Naive thymus-derived CD4-positive, alpha-beta T cell (primary cell): ENCODE results near the gene PKNOX2. TPM values are rescaled to one million over a fixed set of nuclear protein-coding genes. Genes with fewer than 3 reads are reported as not detected.

ENCODE experiments used
- ATAC-seq: fragments of 150-1000 bp; cut with Tn5 transposase; 2 replicates; pipeline ENCODE4 v1.10.0; 2021; ENCODE audit warnings: mild to moderate bottlenecking, moderate library complexity
- CTCF ChIA-PET: fragments of 350-600 bp; sonication (Branson Sonifier 250); formaldehyde crosslinking; loops from one replicate; lab custom pipeline; 2021; ENCODE audit warnings: antibody characterized with exemption; lab: Charles Lee
- POLR2A ChIA-PET: fragments of 350-600 bp; sonication (Branson Sonifier 250); formaldehyde crosslinking; loops from one replicate; lab custom pipeline; 2021; ENCODE audit warnings: antibody characterized with exemption, inconsistent platforms; lab: Charles Lee
- DNase-seq, 9 donors: peaks; one replicate each; pipeline versions ENCODE4 v3.0.0 to v3.0.0-alpha.2; 2020 to 2022; ENCODE audit warnings: mixed read lengths in 1 of 9
- H3K27ac ChIP-seq: one replicate; pipeline ENCODE4 v1.7.0; 2013; ENCODE audit warnings: mild to moderate bottlenecking, low read depth, low read length, moderate library complexity
- H3K27me3 ChIP-seq, 2 donors: one replicate each; pipeline ENCODE4 v1.7.0; 2013; ENCODE audit warnings: low read length in 2 of 2, mild to moderate bottlenecking in 2 of 2, moderate library complexity in 2 of 2; ENCODE audit not compliant: control insufficient read depth in 2 of 2, insufficient read depth in 2 of 2
- H3K36me3 ChIP-seq, 3 experiments: 1 replicate in 2 of 3; 2 replicates in 1 of 3; pipeline ENCODE4 v1.7.0; 2013; ENCODE audit warnings: low read length in 3 of 3, mild to moderate bottlenecking in 3 of 3, moderate library complexity in 1 of 3; ENCODE audit not compliant: insufficient read depth in 3 of 3, control insufficient read depth in 2 of 3
- H3K4me1 ChIP-seq, 2 donors: one replicate each; pipeline ENCODE4 v1.7.0; 2013; ENCODE audit warnings: low read length in 2 of 2, mild to moderate bottlenecking in 2 of 2, moderate library complexity in 1 of 2; ENCODE audit not compliant: control insufficient read depth in 2 of 2, insufficient read depth in 2 of 2
- H3K4me3 ChIP-seq: 2 replicates; pipeline ENCODE4 v1.7.0; 2013; ENCODE audit warnings: mild to moderate bottlenecking, low read length
- H3K9me3 ChIP-seq, 3 experiments: 1 replicate in 2 of 3; 2 replicates in 1 of 3; pipeline ENCODE4 v1.7.0; 2013; ENCODE audit warnings: low read length in 3 of 3; ENCODE audit not compliant: control insufficient read depth in 2 of 3
- H3K27ac Mint-ChIP-seq, 9 donors: one replicate each; pipeline ENCODE4 v1.8.0; 2020 to 2022; ENCODE audit warnings: mixed read lengths in 9 of 9, mild to moderate bottlenecking in 8 of 9, moderate library complexity in 5 of 9, inconsistent platforms in 2 of 9
- H3K27me3 Mint-ChIP-seq, 5 donors: one replicate each; pipeline ENCODE4 v1.8.0; 2021 to 2022; ENCODE audit warnings: mixed read lengths in 5 of 5, mild to moderate bottlenecking in 1 of 5
- H3K36me3 Mint-ChIP-seq, 5 donors: one replicate each; pipeline ENCODE4 v1.8.0; 2020 to 2022; ENCODE audit warnings: mixed read lengths in 5 of 5, mild to moderate bottlenecking in 3 of 5, inconsistent platforms in 1 of 5
- H3K4me1 Mint-ChIP-seq, 7 donors: one replicate each; pipeline ENCODE4 v1.8.0; 2020 to 2022; ENCODE audit warnings: mixed read lengths in 7 of 7, mild to moderate bottlenecking in 3 of 7, inconsistent platforms in 1 of 7
- H3K4me3 Mint-ChIP-seq, 10 donors: one replicate each; pipeline ENCODE4 v1.8.0; 2020 to 2022; ENCODE audit warnings: mild to moderate bottlenecking in 10 of 10, mixed read lengths in 10 of 10, moderate library complexity in 6 of 10, inconsistent platforms in 2 of 10
- H3K9me3 Mint-ChIP-seq, 11 donors: one replicate each; pipeline ENCODE4 v1.8.0; 2020 to 2022; ENCODE audit warnings: mixed read lengths in 11 of 11, mild to moderate bottlenecking in 4 of 11, inconsistent platforms in 1 of 11, moderate library complexity in 1 of 11
- intact Hi-C, 2 donors: fragments of 100-400 bp; cut with micrococcal nuclease; formaldehyde crosslinking; loops; one replicate each; pipeline ENCODE4 v1.15.1; 2023
- polyA plus RNA-seq, 2 donors: library from polyadenylated mRNA; unstranded; fragments of 300-500 nt; fragmentation: Illumina TruSeq; gene quantifications; one replicate each; pipeline ENCODE4 v1.2.3, GENCODE V29; 2021
- total RNA-seq, 6 experiments: library from RNA in 5 of 6; stranded (reverse) in 5 of 6; gene quantifications; 1 replicate in 5 of 6; 2 replicates in 1 of 6; pipeline ENCODE4 v1.2.3 and lab custom pipeline; 2021 to 2026

Gene PKNOX2
- total and polyA plus RNA-seq, 7 experiments from 2014 or later, result not detected

DNA sequence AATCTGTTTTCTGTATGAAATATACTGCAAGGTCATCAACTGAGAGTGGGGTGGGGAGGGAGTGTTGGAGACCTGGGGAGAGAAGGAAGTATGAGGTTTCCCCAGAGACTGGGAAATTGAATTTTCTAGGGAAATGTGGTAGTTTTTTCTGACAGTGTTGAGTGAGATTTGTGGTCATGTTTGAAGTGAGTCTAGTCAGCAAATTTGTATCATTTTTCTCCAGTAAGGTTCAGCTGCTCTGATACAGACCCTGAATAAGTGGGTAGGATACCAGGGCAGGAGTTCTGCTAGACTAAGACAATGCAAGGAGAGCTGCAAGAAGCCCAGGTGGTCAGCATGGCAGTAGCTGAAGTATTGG is 112.0 kb downstream of the PKNOX2 start:
- no peaks in the 10 kb centered on the region for H3K36me3 Mint-ChIP-seq
- Histone ChIP-seq H3K27me3 (no peaks in the 10 kb centered on the region), H3K4me1 (no peaks in the 10 kb centered on the region), H3K27ac (no peak overlapping the region), H3K4me3 (no peak overlapping the region), H3K9me3 (no peaks in the 10 kb centered on the region), H3K36me3 (no peaks in the 10 kb centered on the region)
- DNase-seq, result no peak
- H3K27me3 Mint-ChIP-seq, result peaks cover 0 to 13% (median 5%) of the 10 kb centered on the region in 5 donors
- H3K27ac Mint-ChIP-seq, result no peak overlapping the region
- H3K9me3 Mint-ChIP-seq, result no peaks in the 10 kb centered on the region
- intact Hi-C loops, result no loop called here
- CTCF ChIA-PET, result no interaction called here
- H3K4me3 Mint-ChIP-seq, result no peak overlapping the region
- no peak for ATAC-seq
- POLR2A ChIA-PET, result no interaction called here
- H3K4me1 Mint-ChIP-seq, result no peaks in the 10 kb centered on the region

DNA sequence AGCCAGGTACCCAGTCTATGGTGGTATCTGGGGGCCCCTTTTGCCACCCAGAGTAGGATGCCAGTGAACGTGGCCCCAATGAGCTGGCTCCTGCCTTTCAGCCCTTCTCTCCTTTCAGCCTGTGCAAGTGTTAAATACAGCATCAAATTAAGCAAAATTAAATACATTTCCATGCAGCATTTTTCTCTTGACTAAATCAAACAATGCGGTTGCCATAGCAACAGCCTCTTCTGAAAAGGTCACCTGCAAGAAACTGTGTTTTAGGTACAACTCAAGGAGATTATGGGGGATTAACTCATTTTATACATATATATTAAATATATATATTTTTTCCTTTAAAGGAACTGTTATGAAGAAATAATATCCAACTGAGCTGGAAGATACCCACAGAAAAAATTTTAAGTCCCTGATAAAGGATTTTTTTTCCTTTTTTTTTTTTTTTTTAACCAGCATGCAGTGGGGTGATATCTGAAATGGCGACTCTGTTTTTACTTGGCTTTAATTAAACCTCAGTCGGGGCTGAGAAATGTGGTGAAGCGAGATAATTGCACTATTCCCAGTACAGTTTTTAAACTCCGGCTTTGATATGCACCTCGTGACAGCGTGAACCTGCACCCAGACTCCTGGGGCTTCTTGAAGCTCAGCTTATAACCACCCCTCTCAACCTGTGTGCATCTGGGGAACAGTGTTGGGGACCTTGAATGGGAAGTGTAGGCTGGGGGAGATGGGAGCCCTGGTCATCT is 115.3 kb downstream of the PKNOX2 start:
- Histone ChIP-seq H3K27ac (no peak overlapping the region), H3K27me3 (no peaks in the 10 kb centered on the region), H3K4me1 (no peaks in the 10 kb centered on the region), H3K36me3 (no peaks in the 10 kb centered on the region), H3K4me3 (no peak overlapping the region), H3K9me3 (no peaks in the 10 kb centered on the region)
- H3K27me3 Mint-ChIP-seq, result peaks cover 0 to 11% (median 3%) of the 10 kb centered on the region in 5 donors
- CTCF ChIA-PET, result no interaction called here
- H3K27ac Mint-ChIP-seq, result no peak overlapping the region
- no peak overlapping the region for H3K4me3 Mint-ChIP-seq
- ATAC-seq, result no peak
- no peaks in the 10 kb centered on the region for H3K9me3 Mint-ChIP-seq
- POLR2A ChIA-PET, result no interaction called here
- no peaks in the 10 kb centered on the region for H3K36me3 Mint-ChIP-seq
- H3K4me1 Mint-ChIP-seq, result no peaks in the 10 kb centered on the region
- no peak for DNase-seq
- intact Hi-C loops, result no loop called here

DNA sequence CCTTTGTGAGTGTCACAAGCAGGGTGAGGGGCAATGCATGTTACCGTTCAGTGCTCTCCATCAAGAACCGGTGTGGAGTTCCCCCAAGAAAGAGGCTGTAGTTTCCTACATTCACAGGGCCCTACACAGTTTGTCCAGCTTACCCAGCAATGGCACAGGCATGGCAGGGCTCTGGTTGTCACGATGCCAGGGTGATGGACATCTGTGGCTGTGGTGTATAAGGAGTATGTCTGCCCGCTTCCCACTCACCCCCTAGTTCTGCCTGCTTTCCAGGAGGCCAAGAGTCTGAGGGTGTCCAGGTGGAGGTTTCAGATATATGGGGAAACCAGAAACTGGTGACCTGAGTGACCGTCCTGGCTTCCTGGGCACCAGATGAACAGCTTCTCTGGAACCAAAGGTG is 116.1 kb downstream of the PKNOX2 start:
- no peaks in the 10 kb centered on the region for H3K27me3 ChIP-seq
- ChIA-PET POLR2A (no interaction called here), CTCF (no interaction called here)
- H3K27ac ChIP-seq, result no peak overlapping the region
- no peaks in the 10 kb centered on the region for H3K9me3 Mint-ChIP-seq
- intact Hi-C loops, result no loop called here
- H3K27ac Mint-ChIP-seq, result no peak overlapping the region
- H3K4me1 ChIP-seq, result no peaks in the 10 kb centered on the region
- H3K36me3 ChIP-seq, result no peaks in the 10 kb centered on the region
- peaks cover 0 to 11% (median 3%) of the 10 kb centered on the region in 5 donors for H3K27me3 Mint-ChIP-seq
- ATAC-seq (no peak), DNase-seq (no peak)
- no peaks in the 10 kb centered on the region for H3K9me3 ChIP-seq
- H3K4me3 Mint-ChIP-seq, result no peak overlapping the region
- no peaks in the 10 kb centered on the region for H3K36me3 Mint-ChIP-seq
- H3K4me3 ChIP-seq, result no peak overlapping the region
- H3K4me1 Mint-ChIP-seq, result no peaks in the 10 kb centered on the region

DNA sequence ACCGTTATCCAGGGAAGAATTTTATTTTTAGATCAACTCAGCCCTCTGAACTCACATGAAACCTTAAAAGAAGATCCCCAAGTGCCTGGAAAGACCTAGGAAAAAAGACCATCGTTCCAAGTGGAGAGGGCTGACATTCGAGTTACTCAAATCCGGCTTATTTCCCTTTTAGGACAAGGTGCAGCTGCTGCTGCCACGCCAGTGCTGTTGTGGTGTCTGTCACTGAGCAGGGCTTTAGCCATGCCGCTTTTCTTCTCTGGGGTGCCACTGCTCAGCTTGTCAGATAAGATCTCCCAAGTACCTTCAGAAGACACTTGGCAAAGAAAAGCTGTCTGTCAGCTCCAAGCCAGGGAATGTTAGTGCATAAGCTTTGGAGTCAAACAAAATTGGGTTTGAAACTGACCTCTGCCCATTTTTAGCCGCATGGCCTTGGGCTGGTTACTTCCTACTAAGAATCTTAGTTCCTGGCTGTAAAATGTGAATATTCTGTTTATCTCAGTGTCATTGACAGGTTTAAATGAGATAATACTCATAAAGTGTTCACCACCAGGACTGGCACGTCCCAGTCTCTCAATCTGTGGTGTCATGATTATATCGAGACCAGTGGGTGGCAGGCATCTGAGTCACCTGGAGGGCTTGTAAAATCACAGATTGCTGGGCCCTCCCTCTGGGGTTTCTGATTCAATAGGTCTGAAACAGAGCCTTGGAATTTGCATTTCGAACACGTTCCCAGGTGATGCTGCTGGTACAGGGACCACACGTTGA is 117.5 kb downstream of the PKNOX2 start:
- H3K27me3 Mint-ChIP-seq, result peaks cover 0 to 16% (median 3%) of the 10 kb centered on the region in 5 donors
- POLR2A ChIA-PET, result no interaction called here
- Histone ChIP-seq H3K27ac (no peak overlapping the region), H3K4me1 (no peaks in the 10 kb centered on the region), H3K4me3 (no peak overlapping the region), H3K27me3 (no peaks in the 10 kb centered on the region), H3K36me3 (no peaks in the 10 kb centered on the region), H3K9me3 (no peaks in the 10 kb centered on the region)
- H3K27ac Mint-ChIP-seq, result no peak overlapping the region
- DNase-seq (no peak), ATAC-seq (no peak)
- CTCF ChIA-PET, result no interaction called here
- no peaks in the 10 kb centered on the region for H3K9me3 Mint-ChIP-seq
- no peak overlapping the region for H3K4me3 Mint-ChIP-seq
- no peaks in the 10 kb centered on the region for H3K36me3 Mint-ChIP-seq
- no peaks in the 10 kb centered on the region for H3K4me1 Mint-ChIP-seq
- intact Hi-C loops, result no loop called here

DNA sequence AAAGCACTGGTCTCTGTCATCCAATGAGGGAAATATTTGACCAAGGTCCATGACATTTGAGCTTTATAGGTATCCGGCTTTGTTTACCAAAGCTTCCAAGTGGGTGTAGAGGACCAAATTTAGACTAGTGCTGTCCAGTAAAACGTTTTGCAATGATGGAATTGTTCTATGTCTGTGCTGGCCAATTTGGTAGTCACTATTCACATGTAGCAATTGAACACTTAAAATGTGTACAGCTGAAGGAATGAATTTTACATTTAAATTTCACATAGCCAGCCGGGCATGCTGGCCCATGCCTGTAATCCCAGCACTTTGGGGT is 118.0 kb downstream of the PKNOX2 start:
- ATAC-seq (no peak), DNase-seq (no peak)
- Mint-ChIP-seq H3K36me3 (no peaks in the 10 kb centered on the region), H3K4me3 (no peak overlapping the region), H3K9me3 (no peaks in the 10 kb centered on the region), H3K27me3 (peaks cover 0 to 16% (median 3%) of the 10 kb centered on the region in 5 donors), H3K4me1 (no peaks in the 10 kb centered on the region), H3K27ac (no peak overlapping the region)
- H3K9me3 ChIP-seq, result no peaks in the 10 kb centered on the region
- H3K27me3 ChIP-seq, result no peaks in the 10 kb centered on the region
- no peak overlapping the region for H3K27ac ChIP-seq
- ChIA-PET CTCF (no interaction called here), POLR2A (no interaction called here)
- no peaks in the 10 kb centered on the region for H3K4me1 ChIP-seq
- H3K4me3 ChIP-seq, result no peak overlapping the region
- intact Hi-C loops, result no loop called here
- H3K36me3 ChIP-seq, result no peaks in the 10 kb centered on the region

DNA sequence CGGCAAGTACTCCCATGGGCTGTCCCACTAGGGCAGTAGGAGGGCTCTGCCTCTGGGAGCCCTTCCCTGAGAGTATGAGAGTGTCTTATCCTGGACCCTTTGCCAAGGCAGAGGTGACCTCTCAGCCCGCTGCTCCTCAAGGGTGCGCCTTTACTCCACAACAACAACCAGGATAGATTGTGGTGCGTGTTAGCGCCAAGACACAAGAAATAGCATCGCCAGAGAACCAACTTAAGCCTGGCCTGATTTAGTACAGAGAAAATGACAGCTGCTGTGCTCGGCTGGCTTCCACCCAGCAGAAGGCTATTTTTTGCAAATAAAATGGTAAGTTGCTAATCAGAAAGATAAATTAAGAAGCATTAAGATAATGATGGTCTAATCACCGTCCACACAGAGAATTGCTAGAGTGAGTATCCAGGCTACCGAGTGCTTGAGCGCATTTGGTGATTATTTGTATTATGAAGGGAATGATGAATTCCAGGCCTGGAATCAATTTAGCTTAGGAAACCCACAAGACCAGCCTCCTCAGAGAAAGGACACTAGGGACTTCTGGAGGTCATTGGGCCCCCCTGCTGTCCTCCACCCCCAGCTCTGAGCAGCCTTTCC is 119.8 kb downstream of the PKNOX2 start:
- intact Hi-C loops, result no loop called here
- POLR2A ChIA-PET, result no interaction called here
- no peak overlapping the region for H3K4me3 ChIP-seq
- no peak overlapping the region for H3K27ac ChIP-seq
- CTCF ChIA-PET, result no interaction called here
- H3K9me3 Mint-ChIP-seq, result no peaks in the 10 kb centered on the region
- no peaks in the 10 kb centered on the region for H3K4me1 Mint-ChIP-seq
- ATAC-seq, result no peak
- no peak for DNase-seq
- H3K36me3 Mint-ChIP-seq, result no peaks in the 10 kb centered on the region
- H3K27me3 Mint-ChIP-seq, result peaks cover 0 to 19% (median 6%) of the 10 kb centered on the region in 5 donors
- no peaks in the 10 kb centered on the region for H3K27me3 ChIP-seq
- H3K27ac Mint-ChIP-seq, result no peak overlapping the region
- H3K4me1 ChIP-seq, result no peaks in the 10 kb centered on the region
- no peaks in the 10 kb centered on the region for H3K9me3 ChIP-seq
- no peak overlapping the region for H3K4me3 Mint-ChIP-seq
- no peaks in the 10 kb centered on the region for H3K36me3 ChIP-seq
